HG02798 (cell line): ENCODE measurements around the gene PDILT.

ENCODE experiments used
- ATAC-seq: cut with Tn5 transposase; IDR thresholded peaks from one replicate; pipeline ENCODE4 v1.9.1; 2021; ENCODE audit warnings: mild to moderate bottlenecking; ENCODE audit not compliant: unreplicated experiment, poor library complexity

Gene PDILT

DNA sequence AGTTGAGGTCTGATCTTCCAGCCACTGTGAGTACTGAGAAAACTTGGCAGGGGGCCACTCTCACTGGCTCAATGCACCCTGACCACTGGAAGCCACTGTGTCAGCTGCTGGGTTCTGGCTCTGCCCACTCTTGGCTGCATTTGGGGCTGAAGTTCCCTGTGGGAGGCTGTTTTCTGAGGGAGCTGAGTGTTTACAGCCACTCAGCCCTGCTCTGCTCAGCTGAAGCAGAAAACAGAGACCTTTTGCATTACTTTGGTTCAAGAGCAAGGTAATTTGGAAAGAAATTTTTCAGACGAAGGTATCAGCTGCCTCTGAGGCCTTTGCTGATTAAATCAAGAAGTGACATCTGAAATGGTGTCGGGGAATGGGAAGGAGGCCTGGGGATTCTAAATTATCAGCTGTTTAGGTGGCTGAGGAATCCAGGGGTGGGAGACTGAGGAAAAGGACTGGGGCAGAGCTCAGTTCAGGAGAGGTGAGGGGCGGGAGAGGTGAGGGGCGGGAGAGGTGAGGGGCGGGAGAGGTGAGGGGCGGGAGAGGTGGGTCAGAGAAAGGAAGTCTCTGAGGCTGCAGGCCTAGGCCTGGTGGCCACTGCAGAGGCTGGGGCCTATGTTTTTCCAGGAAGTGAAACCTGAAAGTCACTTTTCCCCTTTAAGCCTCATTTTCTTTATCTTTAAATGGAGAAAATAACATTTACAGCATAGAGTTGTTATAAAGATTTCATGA, 5.0 kb upstream of the PDILT start, which contains the start of gene ACSM5:
Gene ACSM5 (plus strand): TSS at position 137 of the 723 bp plus-strand sequence. CDS start 1,951 bp downstream, outside the sequence.
- ATAC-seq, result no peak

DNA sequence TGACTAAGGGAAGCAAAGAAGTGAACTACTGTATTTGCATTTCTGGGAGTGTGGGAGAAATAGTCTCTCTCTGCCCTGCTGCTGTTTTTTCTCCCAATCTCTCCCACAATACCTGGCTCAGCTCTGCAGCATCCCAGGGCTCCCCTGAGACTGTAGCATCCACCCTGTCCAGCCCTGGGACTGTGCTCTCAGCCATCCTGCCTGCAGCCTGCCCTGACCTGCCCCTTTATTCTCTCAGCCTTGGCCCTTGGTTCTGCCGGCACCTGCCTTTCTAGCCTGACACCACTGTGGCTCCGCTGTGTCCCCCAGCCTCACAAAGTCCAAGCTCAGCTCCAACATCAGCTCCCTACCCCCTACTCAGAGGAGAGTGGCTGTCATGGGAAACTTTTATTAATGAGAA, 1.9 kb downstream of the PDILT start:
- no peak for ATAC-seq

DNA sequence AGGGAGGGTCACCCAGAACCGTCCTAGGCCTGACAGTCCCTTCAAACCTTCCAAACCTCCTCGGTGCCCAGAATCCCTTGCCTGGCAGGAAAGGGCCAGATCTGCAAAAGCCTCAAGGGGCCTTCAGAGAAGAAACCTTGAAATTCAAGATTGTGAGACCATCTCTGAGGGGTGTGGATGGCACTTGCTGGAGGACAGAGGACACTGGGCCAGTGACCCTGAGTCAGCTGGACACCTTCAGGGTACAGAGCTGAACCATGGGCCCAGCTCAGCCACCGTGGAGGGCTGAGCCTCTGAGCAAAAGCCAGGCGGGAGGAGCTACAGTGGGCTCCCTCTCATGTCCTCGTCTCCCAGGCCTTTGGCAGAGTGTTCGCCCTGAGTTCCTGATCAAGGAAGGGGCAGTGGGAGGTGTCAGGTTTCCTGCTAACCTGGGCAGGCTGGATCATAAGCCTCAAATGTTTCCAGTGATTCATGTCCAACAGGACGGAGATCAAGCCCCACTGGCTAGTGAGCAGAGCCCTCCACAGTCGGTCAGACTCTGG, 3.0 kb downstream of the PDILT start:
- ATAC-seq, result no peak

DNA sequence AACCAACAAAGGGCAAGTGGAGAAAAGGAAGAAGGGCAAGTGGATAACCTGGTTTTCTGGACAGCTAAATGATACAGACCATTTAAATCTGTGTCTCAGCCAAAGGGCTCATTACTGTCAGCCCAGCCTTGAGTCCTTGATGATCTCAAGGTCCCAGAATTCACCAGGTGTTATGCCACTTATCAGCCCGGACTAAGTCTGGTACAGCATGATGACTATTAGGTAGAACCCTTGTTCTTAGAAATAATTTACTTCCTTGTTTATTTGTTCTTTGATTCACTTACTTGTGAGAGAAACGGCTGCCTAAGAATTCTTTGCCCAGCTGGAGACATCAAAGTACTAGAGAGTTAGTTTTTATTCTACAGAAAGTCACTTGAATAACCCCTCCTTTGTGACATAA, 3.5 kb downstream of the PDILT start:
- ATAC-seq, result no peak

DNA sequence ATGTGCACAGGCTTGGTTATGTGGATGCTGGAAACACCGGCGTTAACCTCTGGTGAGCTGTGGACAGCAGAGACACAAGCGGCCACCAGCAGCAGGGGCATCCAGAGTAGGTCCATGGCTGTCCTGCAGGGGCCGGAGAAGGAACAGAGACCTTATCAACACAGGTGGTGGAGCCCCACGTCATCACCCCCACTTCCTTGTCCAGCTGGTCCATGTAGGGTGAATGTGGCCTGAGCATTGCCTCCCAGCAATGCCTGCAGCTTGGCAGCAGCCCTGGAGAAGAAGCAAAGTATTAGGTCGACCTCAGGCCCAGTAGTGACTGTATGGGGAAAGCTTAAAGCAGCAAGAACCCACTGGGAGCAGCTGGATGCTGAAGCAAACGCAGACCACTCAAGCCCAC, 5.4 kb downstream of the PDILT start:
- no peak for ATAC-seq

DNA sequence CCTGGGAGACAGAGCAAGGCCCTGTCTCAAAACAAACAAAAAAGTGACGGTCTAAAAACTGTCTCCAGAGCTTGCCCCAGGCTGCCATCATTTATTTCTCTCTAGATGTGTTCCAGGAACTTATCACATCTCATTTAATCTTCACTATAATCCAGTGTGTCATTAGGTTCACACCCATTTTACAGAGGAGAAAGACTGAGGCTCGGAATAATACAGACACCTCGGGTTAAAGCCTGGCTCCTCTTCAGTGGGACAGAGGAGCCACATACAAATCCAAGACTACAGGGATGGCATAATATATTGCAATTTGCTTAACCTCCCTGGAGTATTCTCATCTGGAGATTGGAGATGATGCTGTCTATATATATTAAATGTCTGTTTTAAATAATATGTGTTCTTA, 5.9 kb downstream of the PDILT start:
- no peak for ATAC-seq

DNA sequence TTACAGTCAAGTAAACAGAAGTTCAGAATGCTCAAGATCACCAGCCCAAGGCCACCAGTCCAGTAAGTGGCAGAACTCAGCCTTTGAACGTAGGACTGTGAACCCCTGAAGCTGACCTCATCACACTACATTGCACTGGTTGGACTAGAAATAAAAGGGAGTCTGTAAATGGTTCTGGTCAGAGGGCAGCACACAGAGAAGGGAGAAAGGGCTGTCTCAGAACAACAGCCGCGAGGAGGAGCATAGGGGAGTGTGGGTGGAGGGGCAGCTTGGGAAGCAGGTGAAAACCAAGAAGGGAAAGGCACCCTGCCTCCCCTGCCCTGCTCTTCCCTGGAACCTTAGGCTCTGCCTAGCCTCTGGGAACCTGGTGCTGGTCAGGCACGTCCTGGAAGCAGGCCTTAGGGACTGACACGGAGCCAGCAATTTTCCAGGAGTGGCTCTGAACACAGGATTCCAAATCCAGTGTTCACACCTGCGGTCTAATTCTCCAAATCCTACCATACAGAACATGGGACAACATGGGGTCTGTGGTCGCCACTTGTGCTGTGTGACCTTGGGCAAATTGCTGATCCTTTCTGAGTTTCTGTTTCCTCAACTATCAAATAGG, 7.0 kb downstream of the PDILT start:
- no peak for ATAC-seq

DNA sequence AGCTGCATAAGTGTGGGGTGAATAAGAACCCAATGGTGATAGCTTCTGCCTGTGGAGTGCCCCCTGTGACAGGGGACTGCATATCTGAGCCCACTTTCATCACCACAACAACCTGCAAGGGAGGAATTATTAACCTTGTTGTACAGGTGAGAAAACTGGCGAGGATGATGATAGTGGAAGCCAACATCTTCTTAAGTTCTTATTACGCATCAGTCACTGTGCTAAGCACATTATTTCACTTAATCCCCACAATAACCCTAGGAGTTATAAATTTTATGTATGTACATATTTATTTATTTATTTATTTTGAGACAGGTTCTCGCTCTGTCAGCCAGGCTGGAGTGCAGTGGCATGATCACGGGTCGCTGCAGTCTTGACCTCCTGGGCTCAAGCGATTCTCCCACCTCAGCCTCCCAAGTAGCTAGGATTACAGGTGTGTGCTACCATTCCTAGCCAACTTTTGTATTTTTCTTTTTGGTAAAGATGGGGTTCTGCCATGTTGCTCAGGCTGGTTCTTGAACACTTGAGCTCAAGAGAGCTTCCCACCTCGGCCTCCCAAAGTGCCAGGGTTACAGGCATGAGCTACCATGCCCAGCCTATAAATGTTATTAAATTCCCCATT, 7.6 kb downstream of the PDILT start:
- no peak for ATAC-seq

DNA sequence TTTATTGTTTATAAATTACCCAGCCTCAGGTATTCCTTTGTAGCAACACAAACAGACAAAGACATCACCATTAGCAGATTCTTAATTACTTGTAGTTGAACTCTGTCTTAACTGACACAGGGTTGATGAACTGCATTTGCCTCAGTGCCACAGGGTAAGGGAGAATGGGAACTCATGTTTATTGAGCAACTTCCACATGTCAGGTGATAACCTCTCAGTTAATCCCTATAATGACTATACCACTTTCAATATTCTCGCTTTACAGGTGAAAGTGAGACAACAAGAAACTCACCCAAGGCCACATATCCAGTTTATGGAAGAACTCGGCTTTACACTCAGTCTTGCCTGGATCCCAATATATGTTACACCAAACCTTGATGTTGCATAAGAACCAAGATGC, 8.6 kb downstream of the PDILT start:
- ATAC-seq, result no peak

DNA sequence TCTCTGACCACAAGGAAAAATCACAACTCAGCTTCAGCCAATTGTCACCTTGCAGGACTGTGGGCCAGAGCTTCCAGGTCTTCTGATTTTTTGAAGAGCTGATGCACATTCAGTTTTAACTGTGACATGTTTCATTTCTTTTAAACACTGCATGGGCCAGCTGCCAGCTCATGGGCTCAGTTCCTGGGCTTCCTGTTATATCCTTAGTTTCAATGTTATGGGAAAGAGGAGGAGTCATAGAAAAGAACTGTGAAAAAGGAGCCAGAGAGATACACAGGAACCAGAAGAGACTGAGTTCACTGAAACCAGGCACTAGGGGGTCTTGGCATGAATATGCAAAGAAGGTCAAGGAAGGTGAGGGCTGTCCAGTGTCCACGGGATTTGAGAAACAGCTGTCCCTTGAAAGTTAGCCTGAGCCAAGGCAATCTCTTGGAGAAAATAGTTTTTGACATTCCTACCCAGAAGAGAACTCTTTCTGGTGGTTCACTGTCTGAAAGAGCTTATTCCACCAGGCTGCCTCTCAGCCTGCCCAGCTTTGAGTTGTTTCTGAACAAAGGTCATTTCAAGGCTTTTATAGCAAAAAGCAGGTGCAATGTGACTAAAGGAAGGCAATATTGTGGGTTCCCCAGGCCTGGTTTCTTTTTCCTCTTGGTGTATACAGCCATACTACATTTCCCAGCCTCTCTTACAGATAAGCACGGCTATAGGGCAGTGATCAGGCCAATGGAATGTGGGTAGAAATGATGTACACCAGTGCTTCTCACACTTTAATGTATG, 10.5 kb downstream of the PDILT start:
- no peak for ATAC-seq

DNA sequence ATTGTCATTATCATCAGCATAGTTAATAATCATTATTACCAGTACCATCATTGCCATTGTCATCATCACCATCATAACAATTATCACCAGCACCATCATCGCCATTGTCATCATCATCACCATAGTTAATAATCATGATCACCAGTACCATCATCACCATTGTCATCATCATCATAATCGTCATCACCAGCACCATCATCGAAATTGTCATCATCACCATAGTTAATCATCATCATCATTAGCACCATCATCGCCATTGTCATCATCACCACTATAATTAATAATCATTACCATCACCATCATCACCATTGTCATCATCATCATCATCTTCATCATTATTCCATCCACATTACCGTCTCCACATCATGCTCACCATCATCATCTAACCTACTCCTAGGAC, 13.5 kb downstream of the PDILT start:
- ATAC-seq, result no peak

DNA sequence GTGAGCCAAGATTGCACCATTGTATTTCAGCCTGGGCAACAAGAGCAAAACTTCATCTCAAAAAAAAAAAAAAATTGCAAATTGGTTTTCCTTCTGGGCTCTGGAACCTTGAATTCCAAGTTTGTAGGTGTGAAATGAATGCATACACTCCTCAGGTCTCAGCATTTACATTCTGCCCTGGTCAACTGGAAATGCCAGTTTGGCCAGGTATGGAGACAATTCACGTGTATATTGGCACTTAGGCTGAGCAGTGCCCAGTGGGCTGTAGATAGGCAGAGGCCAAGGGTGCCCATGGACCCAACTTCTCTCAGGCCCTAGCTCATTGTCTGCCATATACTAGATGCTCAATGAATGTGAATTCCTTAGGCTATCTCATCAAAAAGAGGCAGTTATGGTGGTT, 15.7 kb downstream of the PDILT start:
- ATAC-seq, result no peak

DNA sequence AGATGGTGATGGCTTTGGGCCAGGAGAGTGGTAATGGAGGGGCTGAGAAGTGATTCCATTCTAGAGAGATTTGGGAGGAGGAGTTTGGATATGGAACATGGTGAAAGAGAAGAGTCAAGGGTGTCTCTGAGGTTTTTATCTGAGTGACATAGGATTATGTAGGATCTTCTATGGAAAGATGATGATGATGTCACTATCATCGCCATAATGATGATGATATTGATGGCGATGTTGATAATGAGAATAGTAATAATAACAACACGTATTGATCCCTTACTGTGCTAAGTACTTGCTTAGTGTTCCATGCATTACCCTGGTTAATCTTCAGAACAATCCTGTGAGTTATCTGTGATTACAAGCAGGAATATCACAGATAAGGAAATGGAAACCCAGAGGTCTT, 16.6 kb downstream of the PDILT start:
- ATAC-seq, result no peak

DNA sequence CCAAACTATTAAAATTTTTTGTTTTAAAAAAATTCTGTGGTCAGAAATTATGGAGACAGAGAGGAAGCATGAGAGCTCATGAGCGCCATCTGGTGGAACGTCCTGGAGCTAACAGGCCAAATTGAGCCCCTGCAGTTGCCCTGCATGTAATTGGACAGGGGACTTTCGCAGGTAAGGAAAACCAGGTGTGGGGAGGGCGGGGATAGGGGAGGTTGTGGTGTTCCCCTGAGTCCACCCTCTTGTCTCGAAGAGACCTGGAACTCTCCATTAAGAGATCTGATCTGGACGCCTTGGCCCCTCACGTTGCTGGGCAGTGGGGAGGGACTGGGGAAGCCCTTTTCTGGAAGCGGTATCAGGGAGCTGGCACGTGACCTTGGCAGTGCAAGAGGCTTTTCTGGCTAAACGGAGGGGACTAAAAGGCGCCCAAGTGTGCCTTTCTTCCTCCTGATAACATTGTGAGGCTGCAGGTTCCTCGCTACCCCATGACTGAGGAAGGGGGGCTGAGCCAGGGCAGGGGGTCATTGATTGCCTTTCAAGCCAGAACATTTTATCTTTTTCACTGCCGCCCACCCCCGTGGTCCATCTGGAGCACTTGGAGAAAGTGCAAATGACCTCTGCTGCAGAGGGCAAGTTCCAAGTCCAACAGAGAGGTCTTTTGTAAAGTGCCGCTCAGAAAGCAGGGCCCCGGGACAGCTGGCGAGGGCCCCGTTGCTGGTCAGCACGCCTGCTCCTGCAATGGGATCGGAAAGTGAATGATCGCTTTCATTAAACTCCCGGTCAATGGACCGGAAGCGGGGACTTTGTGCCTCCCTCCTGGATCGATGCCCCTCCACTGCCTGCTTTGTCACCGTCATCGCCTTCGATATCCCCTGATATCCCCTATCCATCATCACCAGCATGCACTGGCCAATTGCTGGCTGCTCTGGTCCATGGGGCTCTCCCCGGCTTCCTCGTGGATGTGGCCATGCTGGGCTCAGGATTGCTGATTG, 18.4 kb downstream of the PDILT start:
- no peak for ATAC-seq

DNA sequence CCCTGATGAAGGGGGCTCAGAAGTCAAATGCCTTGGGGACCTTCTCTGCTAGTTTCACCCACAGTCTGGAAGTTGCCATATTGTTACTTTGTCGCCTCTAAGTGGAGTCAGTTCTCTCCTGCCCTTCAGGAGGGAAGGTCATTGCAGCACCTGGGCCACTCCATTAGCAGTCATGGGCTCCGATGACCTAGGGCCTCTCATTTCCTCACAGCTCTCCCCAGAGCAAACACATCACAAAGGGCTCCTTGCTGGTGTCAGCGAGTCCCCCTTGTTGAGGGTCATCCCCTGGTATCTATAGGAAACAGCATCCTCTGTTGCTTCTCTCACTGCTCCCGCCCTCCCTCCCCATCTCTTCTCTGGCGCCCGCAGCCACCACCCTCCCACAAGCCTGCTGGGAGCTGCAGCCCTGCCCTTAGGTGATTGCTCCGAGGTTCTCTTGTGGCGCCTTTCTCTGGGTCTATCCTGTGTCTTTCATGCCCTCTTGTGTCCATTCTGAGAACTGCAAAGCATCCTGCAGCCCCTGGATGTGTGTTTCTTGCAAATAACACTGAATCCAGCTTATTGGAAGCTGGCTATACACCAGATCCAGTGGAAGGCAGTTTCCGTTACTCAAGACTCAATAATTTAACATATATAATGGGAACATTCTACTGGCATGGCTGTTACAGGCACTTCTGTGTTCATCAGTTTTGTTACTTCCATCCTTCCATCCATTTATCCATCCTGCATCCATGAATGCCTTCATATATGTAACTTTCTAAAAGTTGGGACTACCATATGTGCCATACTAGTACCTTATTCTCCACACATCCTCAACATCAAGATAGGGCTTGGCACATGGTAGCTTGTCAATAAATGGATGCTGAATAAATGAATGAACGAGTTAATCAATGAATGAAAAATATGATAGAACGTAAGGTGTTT, 21.2 kb downstream of the PDILT start:
- peak; percentile 60 for ATAC-seq

DNA sequence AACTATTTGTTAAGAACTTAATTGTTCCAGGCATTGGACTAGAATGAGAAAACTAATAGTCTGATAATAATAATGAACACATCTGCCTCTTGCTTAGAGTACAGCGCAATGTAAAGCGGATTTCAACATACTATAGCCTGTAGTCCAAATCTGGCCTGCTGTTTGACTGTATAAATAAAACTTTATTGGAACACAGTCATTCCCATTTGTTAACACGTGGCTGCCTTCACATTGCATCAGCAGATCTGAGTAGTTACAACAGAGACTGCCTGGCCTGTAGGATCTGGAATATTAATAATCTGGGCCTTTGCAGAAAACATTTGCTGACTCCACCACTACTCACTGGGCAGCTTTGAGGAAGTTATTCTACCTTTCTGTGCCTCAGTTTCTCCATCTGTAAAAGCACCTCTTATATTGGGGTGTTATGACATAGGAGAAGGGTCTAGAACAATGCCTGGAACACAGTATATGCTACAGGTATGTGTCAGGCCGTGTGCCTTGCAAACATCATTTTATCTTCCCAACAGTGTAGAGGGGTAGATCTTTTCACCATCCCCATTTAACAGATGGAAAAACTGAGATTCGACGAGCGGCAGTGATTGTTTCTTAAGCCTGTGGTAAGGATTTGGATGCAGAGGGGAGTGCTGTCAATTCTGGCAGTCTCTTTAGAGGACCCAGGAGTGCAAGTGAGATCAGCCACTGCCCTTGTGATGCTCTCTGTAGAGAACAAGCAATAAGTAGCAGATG, 22.2 kb downstream of the PDILT start:
- no peak for ATAC-seq

DNA sequence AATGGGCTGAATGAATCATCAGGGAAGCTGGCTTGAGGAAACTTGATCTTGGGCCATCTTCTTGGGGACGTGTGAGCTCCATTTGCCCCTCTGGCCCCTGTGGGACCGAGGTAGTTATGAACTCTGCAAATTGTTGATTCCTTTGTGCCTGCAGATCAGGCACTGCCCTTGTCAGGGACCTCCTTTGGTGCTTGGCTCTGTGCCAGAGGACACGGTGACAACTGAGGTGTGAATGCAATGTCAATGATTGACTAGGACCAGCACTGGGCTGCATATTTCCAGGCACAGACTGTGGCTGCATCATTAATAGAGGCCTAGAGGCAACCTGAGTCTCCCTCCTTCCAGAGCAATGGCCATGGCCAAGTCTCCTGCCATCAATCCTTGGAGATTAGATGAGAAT, 23.8 kb downstream of the PDILT start:
- no peak for ATAC-seq

DNA sequence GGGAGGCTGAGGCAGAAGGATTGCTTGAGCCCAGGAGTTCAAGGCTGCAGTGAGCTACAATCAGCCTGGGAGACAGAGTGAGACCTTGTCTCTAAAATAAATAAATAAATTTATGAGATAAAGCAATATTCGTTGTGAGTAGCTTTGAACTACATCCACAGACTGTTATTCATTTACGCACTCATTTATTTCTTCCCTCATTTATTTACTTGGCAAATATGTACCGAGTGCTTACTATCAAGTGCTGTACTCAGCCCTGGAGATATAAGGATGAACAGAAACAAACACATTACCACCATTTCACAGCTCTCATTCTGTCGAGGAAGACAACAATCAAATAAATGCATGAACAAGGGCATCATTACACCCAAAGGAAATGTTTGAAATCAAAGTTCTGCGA, 27.4 kb downstream of the PDILT start:
- no peak for ATAC-seq
